ENCODE data around the gene RFXANK. TPM values are rescaled to one million over a fixed set of nuclear protein-coding genes. Genes with fewer than 3 reads are reported as not detected.

The RFXANK gene
- total and polyA plus RNA-seq, 2 donors (not counting 1 experiment from before 2014, with no cell fraction given) = 77.9 to 100 TPM

DNA sequence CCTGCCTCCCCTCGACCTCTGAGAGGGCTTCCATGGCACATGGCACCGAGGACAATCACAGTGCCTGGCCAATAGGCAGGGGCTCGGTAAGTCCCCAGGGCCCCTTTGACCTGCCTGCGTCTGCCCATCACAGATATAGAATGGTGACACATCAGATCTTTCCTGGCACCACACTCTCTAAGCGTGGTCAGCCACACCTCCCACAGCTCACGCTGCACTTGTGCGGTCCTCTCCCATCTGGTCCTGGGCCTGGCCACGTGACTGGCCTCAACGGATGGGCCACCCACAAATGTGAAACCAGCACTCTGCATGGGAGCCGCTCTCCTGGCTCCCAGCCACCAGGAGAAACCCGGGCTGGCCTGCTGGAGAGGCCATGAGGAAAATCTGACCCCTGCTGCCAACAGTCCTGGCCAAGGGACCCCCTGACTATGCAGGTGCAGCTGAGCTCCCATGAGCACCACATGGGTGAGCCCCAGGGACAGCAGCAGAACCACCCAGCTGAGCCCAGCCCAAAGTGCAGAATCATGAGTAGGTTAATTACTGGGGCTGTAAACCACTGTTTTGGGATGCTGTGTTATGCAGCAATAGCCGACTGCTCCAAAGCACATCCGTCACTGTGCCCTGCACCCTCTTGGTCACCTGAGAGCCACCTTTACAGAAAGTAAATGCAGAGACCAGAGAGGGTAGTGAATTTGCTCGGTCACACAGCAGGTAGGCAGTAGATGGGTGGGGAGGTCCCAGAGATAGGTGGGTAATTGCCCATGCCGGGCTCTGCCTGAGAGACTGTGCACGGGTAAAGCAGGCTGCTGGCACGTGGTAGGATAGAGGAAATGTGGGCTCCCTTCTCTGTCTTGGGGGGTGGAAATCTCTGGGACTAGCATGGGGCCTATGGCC, 12.3 kb upstream of the RFXANK start:
- no peak overlapping the region for H3K4me3 ChIP-seq (ENCODE audit: control extremely low read depth in 1 of 5, extremely low read depth in 1 of 5, insufficient read depth in 1 of 5, low read depth in 2 of 5, low read length in 4 of 5)
- ATAC-seq (ENCODE audit: low read depth) = no peak
- H4K20me1 ChIP-seq (ENCODE audit: control insufficient read depth, insufficient read depth, low read length, poor library complexity, severe bottlenecking) = no peaks in the 10 kb centered on the region
- CTCF ChIA-PET = interaction anchor here (0.5 to 13.6 kb wide), 2 partner anchors 13 to 35 kb away, joined by 3 to 285 read pairs; no protein-coding TSS in a partner anchor
- H3K9ac ChIP-seq (ENCODE audit: low read length) = no peak overlapping the region
- H3K79me2 ChIP-seq (ENCODE audit: control insufficient read depth, insufficient read depth, low read length) = peaks cover 4% of the 10 kb centered on the region
- no peak overlapping the region for H3K4me3 Mint-ChIP-seq
- intact Hi-C loops (cut with micrococcal nuclease) = no loop called here
- TF ChIP-seq, protein P1, sequence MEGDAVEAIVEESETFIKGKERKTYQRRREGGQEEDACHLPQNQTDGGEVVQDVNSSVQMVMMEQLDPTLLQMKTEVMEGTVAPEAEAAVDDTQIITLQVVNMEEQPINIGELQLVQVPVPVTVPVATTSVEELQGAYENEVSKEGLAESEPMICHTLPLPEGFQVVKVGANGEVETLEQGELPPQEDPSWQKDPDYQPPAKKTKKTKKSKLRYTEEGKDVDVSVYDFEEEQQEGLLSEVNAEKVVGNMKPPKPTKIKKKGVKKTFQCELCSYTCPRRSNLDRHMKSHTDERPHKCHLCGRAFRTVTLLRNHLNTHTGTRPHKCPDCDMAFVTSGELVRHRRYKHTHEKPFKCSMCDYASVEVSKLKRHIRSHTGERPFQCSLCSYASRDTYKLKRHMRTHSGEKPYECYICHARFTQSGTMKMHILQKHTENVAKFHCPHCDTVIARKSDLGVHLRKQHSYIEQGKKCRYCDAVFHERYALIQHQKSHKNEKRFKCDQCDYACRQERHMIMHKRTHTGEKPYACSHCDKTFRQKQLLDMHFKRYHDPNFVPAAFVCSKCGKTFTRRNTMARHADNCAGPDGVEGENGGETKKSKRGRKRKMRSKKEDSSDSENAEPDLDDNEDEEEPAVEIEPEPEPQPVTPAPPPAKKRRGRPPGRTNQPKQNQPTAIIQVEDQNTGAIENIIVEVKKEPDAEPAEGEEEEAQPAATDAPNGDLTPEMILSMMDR (IDR thresholded peaks at IDR 0.05) = no peak
- TF ChIP-seq EZH2 (IDR thresholded peaks at IDR 0.05; ENCODE audit: borderline replicate concordance, insufficient read depth, low read depth, low read length, poor library complexity, severe bottlenecking) = no peak
- H3K4me1 ChIP-seq (ENCODE audit: control insufficient read depth in 2 of 2, insufficient read depth in 2 of 2, low read length in 2 of 2) = peaks cover 0 to 8% of the 10 kb centered on the region in 2 donors
- POLR2A ChIA-PET = no interaction called here
- no peaks in the 10 kb centered on the region for H3K27me3 ChIP-seq (replicated peaks in 1 of 4; ENCODE audit: control extremely low read depth in 1 of 4, control insufficient read depth in 3 of 4, insufficient read depth in 4 of 4, low read length in 3 of 4)
- no peak for DNase-seq
- H3K27me3 Mint-ChIP-seq = no peaks in the 10 kb centered on the region
- no peak overlapping the region for H3K27ac Mint-ChIP-seq
- no peak overlapping the region for H3K27ac ChIP-seq (ENCODE audit: low read length in 2 of 2)
- no peak overlapping the region for H2AFZ ChIP-seq (ENCODE audit: insufficient read depth, low read depth, low read length, poor library complexity, severe bottlenecking)
- no peaks in the 10 kb centered on the region for H3K9me3 ChIP-seq (ENCODE audit: control extremely low read depth in 1 of 3, control insufficient read depth in 2 of 3, insufficient read depth in 1 of 3, low read length in 2 of 3)
- H3K9me3 Mint-ChIP-seq (ENCODE audit: insufficient read depth) = no peaks in the 10 kb centered on the region
- H3K4me1 Mint-ChIP-seq = peaks cover 5% of the 10 kb centered on the region
- no peak overlapping the region for H3K4me2 ChIP-seq (replicated peaks; ENCODE audit: low read depth, low read length, poor library complexity, severe bottlenecking)
- WGBS (ENCODE audit: insufficient coverage) = 93% methylated on average over 16 of the region's 17 CpGs
- peaks cover 0 to 39% of the 10 kb centered on the region in 2 experiments for H3K36me3 ChIP-seq (replicated peaks in 1 of 2; ENCODE audit: control extremely low read depth in 1 of 2, control insufficient read depth in 1 of 2, extremely low read depth in 1 of 2, insufficient read depth in 2 of 2, low read length in 1 of 2)

DNA sequence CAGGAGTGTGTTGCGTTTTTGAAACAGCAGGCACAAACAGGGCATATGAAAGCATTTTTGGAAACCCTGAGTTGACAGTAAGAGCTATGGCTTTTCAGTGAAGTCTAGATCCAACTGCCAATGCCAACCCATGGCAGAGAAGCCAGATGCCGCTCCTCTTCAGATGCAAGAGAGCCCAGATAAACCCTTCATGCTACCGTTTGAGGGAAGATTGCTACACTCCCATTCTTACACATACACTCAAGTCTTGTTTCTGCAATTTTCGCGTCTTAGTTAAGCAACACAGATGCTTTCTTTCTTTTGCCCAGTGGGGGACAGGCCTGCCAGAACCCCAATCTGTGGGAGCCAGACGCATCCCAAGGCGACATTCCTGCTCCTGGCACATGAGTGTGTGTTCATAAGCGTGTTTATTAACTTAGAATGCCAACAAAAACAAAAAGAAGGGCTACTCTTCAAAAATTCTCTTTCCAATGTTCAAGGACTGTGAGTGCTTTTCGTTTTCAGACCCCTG, 10.5 kb upstream of the RFXANK start:
- Histone ChIP-seq H3K4me2 (replicated peaks; ENCODE audit: low read depth, low read length, poor library complexity, severe bottlenecking) (no peak overlapping the region), H3K27me3 (replicated peaks in 1 of 4; ENCODE audit: control extremely low read depth in 1 of 4, control insufficient read depth in 3 of 4, insufficient read depth in 4 of 4, low read length in 3 of 4) (no peaks in the 10 kb centered on the region), H3K9ac (ENCODE audit: low read length) (no peak overlapping the region), H3K9me3 (ENCODE audit: control extremely low read depth in 1 of 3, control insufficient read depth in 2 of 3, insufficient read depth in 1 of 3, low read length in 2 of 3) (peaks cover 0 to 9% (median 1%) of the 10 kb centered on the region in 3 donors), H3K4me3 (ENCODE audit: control extremely low read depth in 1 of 5, extremely low read depth in 1 of 5, insufficient read depth in 1 of 5, low read depth in 2 of 5, low read length in 4 of 5) (no peak overlapping the region), H3K36me3 (replicated peaks in 1 of 2; ENCODE audit: control extremely low read depth in 1 of 2, control insufficient read depth in 1 of 2, extremely low read depth in 1 of 2, insufficient read depth in 2 of 2, low read length in 1 of 2) (peaks cover 0 to 48% of the 10 kb centered on the region in 2 experiments), H3K27ac (ENCODE audit: low read length in 2 of 2) (no peak overlapping the region), H4K20me1 (ENCODE audit: control insufficient read depth, insufficient read depth, low read length, poor library complexity, severe bottlenecking) (peaks cover 4% of the 10 kb centered on the region), H2AFZ (ENCODE audit: insufficient read depth, low read depth, low read length, poor library complexity, severe bottlenecking) (no peak overlapping the region), H3K79me2 (ENCODE audit: control insufficient read depth, insufficient read depth, low read length) (peaks cover 16% of the 10 kb centered on the region), H3K4me1 (ENCODE audit: control insufficient read depth in 2 of 2, insufficient read depth in 2 of 2, low read length in 2 of 2) (peaks cover 0 to 11% of the 10 kb centered on the region in 2 donors)
- H3K9me3 Mint-ChIP-seq (ENCODE audit: insufficient read depth) = peaks cover 2% of the 10 kb centered on the region
- DNase-seq = no peak
- H3K4me1 Mint-ChIP-seq = peaks cover 7% of the 10 kb centered on the region
- H3K4me3 Mint-ChIP-seq = no peak overlapping the region
- ChIA-PET POLR2A (no interaction called here), CTCF (interaction anchor here (1.2 kb wide), 1 partner anchor 44 kb away, joined by 3 read pairs; no protein-coding TSS in a partner anchor)
- TF ChIP-seq, protein P1 (IDR thresholded peaks at IDR 0.05) = no peak
- TF ChIP-seq EZH2 (IDR thresholded peaks at IDR 0.05; ENCODE audit: borderline replicate concordance, insufficient read depth, low read depth, low read length, poor library complexity, severe bottlenecking) = no peak
- intact Hi-C loops (cut with micrococcal nuclease) = no loop called here
- H3K27me3 Mint-ChIP-seq = no peaks in the 10 kb centered on the region
- ATAC-seq (ENCODE audit: low read depth) = no peak
- WGBS (ENCODE audit: insufficient coverage) = 97% methylated on average over 6 of the region's 9 CpGs
- H3K27ac Mint-ChIP-seq = no peak overlapping the region

Data from B cell (primary cell).